Measurements from ENCODE around the gene FOSB.

The FOSB gene

GRCh38 chr19:45442778-45443461 is 24.9 kb upstream of the FOSB start:
- DNase-seq (ENCODE audit: low spot score) = peak; percentile 77

DNA sequence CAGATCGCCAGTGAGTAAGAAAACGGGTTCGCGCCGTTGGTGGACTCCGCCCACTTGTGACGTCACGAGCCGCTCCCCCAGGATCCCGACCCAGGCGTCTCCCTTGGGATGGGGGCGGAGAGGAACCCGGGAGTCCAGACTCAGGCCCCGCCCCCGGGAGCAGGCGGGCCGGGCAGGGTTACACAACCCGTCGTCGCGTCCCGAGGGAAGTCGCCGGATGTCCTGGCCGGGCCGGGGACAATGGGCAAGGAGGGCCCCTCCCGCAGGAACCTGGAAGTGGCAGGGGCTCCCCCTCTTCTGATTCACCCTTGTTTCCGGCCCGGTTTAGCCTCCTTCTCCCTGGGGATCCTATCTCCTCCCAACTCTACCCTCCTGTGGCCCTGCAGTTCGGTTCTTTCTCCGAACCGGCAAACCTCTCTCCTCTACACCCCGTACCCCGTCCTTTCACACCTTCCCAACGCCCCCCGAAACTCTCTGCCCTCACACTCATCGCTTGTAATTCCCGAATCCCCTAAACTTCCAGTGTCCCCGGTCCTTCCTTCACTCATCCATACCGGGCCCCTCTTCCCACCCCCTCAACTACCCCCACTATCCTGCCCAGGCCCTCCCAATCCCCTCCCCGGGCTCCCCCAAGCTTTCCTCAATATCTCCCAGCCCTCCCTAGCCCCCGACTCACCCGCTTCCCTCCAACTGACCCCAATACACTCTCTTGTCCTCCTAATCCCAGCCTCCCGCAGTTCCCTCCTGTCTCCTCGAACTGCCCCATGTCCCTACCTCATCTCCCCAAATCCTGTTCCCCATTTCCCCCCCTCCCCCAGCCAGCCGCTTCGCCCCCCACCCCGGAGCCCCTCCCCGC is 24.1 kb upstream of the FOSB start:
- DNase-seq (ENCODE audit: low spot score) = no peak

- DNase-seq (ENCODE audit: low spot score) = peak; percentile 86
Measured at GRCh38 chr19:45444318-45445041, 23.3 kb upstream of the FOSB start.

- DNase-seq (ENCODE audit: low spot score) = no peak
Measured at GRCh38 chr19:45445139-45445538, 22.7 kb upstream of the FOSB start.

DNA sequence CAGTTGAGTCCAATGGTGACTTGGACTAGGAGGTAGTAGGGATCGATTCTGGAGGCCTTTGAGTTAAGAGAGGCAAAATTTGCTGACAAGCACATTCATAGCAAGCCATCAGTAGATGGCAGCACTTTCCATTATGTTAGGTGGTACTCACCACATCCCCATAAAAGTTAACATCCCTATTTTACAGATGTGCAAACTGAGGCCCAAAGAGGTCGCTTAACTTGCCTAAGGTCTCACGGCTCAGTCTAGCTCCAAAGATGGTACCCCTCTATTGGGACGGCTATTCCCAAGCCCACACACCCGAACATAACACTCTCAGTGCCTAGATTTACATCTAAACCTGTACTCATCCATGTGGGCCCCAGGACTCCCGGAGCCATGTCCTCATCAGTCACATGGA is 21.5 kb upstream of the FOSB start:
- DNase-seq (ENCODE audit: low spot score) = peak; percentile 69

GRCh38 chr19:45446944-45447343 is 20.9 kb upstream of the FOSB start:
- DNase-seq (ENCODE audit: low spot score) = no peak

DNA sequence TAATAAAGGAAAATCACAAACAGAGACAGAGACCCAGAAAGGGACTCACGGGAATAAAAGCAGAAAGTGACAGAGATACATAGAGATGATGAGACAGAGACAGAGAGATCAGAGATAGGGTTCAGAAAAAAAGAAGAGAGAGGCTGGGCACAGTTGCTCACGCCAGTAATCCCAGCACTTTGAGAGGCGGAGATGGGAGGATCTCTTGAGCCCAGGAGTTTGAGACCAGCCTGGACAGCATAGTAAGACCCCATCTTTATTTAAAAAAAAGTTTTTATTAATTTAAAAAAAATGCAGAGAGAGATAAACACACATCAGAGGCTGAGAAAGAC is 19.4 kb upstream of the FOSB start:
- DNase-seq (ENCODE audit: low spot score) = no peak

DNA sequence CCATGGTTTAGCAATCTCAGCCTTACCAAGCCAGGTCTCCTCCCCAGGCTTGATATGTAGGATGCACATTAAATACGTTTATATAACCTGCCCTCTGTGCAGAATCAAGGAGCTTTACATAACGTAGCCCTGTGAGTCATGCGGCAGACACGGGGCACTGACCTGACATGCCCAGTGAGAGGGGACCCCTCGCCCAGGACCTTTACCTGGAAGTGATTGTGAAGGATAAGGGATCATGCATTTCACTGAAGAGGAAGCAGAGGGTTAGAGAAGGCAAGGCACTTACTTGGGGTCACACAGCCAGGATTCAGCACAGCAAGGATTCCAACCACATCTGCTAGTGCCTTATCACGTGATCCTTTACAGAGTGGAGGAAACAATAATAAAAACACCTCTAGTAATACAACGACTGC is 18.9 kb upstream of the FOSB start:
- DNase-seq (ENCODE audit: low spot score) = no peak

DNA sequence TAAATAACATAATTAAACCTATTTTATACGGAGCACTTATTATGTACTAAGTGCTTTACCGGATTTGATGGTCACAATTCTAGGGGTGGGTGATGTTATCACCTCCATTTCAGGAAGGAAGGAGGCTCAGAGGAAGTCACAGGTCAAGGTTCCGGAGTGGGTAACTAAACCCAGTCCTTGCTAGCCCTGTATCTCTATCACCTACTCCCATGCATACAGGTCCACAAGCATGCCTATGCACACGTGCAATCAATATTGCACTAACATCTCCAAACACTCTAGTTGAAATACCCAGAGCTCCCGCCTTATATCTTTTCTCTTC is 17.8 kb upstream of the FOSB start:
- no peak for DNase-seq (ENCODE audit: low spot score)

DNA sequence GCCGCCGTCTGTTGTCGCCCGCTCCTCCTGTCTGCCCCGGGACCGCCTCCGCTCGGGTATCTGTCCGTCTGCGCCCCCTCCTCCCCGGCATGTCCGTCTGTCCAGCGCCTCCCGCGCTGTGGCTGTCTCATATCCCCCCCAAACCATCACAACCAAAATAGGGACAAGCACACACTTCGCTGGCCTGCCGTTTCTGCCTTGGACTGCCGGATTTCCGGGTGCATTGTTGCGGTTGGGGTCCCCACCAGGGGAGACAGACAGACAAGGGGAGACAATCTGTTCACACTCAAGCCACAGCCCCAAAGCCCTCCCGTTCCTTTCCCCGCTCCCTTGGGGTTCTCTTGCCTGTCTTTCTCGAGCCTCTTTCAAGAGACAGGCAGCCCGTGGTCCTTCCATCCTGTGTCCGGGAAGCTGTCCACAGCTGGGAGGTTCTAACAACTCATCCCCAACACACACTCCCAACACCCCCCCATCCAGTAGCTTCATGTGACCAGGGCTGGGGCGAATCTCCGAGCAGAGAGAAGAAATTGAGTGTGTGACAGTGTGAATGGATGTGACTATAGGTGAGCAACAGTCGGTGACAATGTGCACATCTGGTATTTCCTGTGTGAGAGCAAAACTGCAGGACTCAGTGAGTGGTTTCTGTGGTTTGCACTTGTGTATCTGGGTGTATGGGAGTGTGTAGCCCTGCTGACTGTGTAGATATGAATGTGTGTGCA is 16.5 kb upstream of the FOSB start:
- peak; percentile 65 for DNase-seq (ENCODE audit: low spot score)

GRCh38 chr19:45451850-45452387 is 15.9 kb upstream of the FOSB start:
- no peak for DNase-seq (ENCODE audit: low spot score)

DNA sequence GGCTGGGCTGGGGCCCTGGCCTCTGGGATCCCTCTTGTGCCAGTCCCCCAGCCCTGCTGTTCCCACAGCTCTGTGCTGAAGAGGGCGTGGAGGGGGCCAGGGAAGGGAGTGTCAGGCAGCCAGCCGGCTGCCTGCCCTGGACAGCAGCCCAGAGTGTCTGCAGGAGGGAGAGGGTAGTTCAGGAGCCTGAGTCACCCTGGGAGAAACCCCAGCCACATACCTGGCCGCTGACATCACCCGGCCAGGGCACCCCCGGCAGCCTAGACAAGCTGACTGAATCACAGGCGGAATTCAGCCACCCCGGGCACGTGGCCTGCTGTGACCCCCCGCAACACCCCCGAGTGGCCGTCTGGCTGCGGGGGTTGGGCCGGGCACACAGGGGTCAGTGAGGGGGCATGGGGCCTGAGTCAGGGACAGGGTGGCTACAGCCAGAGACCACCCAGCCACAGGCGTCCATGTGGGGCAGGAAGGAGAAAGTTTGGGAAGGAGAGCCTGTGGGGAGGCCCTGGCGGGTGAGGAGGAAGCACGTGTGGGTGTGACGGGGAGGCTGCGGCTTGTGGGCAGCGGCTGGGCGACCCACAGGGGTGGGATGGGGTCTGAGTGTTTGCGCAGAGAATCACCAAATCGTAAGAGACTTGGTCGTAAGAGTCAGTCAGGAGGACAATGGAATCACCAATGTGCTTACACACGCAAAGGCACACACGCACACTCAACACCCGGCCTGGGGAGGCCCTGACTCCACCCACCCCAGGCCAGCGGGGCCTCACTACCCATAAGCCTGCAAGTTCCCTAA is 11.9 kb upstream of the FOSB start:
- DNase-seq (ENCODE audit: low spot score) = no peak

GRCh38 chr19:45456500-45456815 is 11.3 kb upstream of the FOSB start:
- no peak for DNase-seq (ENCODE audit: low spot score)

GRCh38 chr19:45457776-45458175 is 10.0 kb upstream of the FOSB start:
- DNase-seq (ENCODE audit: low spot score) = no peak

- DNase-seq (ENCODE audit: low spot score) = peak; percentile 42
Measured at GRCh38 chr19:45460807-45461347, 6.9 kb upstream of the FOSB start.

GRCh38 chr19:45462174-45462573 is 5.6 kb upstream of the FOSB start:
- no peak for DNase-seq (ENCODE audit: low spot score)

GRCh38 chr19:45463241-45463640 is 4.6 kb upstream of the FOSB start:
- no peak for DNase-seq (ENCODE audit: low spot score)

DNA sequence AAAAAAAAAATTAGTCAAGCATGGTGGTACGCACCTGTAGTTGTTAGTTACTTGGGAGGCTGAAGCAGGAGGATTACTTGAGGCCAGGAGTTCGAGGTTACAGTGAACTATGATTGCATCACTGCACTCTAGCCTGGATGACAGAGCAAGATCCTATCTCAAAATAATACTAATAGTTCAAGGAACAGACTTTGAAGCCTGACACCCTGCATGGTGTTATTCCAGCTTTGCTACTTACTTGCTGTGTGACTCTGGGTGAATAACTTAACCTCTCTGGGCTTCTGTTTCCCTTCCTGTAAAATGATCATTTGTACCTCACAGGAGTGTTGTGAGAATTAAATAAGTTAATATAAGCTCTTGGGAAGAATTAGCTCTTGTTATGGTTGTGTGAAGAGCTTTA is 3.5 kb upstream of the FOSB start:
- DNase-seq (ENCODE audit: low spot score) = no peak

DNA sequence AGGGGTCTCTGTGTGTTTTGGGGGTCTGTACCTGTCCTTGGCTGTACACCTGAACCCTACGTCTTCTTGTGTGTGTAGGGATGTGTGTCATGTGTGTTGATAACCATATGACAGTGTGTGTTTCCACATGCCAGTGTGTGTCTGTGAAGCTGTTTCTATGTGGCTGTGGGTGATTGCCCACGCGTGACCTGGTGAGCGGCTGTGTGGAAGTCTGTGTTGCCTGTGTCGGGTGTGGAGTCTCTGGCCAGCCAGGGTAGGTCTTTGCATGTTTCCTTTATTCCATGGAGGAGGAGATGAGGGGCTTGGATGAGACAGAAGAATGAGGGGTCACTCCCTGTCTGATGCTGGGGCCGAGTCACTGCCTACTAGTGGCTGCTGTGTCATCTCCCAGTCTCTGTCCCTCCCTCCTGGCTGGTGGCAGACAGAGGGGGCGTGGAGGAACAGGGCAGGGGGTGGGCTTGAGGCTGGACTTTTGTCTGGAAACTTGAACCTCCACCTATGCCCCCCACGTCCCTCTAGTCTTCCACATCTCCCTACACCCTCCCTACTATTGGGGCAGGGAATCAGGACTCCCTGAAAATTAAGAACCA is 2.8 kb upstream of the FOSB start:
- DNase-seq (ENCODE audit: low spot score) = no peak

- DNase-seq (ENCODE audit: low spot score) = no peak
Measured at GRCh38 chr19:45467115-45467455, 711 bp upstream of the FOSB start.

GRCh38 chr19:45468159-45468651 is 409 bp downstream of the FOSB start:
- no peak for DNase-seq (ENCODE audit: low spot score)
